Bronchial epithelial cell (primary cell): Measurements from ENCODE around the gene IZUMO4. TPM values are rescaled to one million over a fixed set of nuclear protein-coding genes. Genes with fewer than 3 reads are reported as not detected.

Experiments
- DNase-seq: peaks from one replicate; pipeline ENCODE4 v3.0.0-alpha.2; 2010; ENCODE audit warnings: low read depth
- FAIRE-seq: peaks from 2 replicates; lab custom pipeline; 2011; peaks lifted over from hg19 to GRCh38; lab: Jason Lieb, UNC
- H3K27me3 ChIP-seq: 2 replicates; pipeline ENCODE4 v1.5.1; 2011; ENCODE audit warnings: low read length; ENCODE audit not compliant: control insufficient read depth, insufficient read depth
- H3K36me3 ChIP-seq: 2 replicates; pipeline ENCODE4 v1.5.1; 2011; ENCODE audit warnings: low read length; ENCODE audit not compliant: control insufficient read depth, insufficient read depth
- H3K4me3 ChIP-seq: 2 replicates; pipeline ENCODE4 v1.5.1; 2011; ENCODE audit warnings: mild to moderate bottlenecking, low read depth, low read length, control low read depth
- CTCF ChIP-seq: IDR thresholded peaks from 2 replicates; pipeline ENCODE4 v1.5.1; 2011; ENCODE audit warnings: mild to moderate bottlenecking, moderate library complexity, low read length, control low read depth, inconsistent platforms; ENCODE audit not compliant: insufficient read depth, severe bottlenecking
- total RNA-seq: library from RNA; depleted of rRNA; stranded (reverse); fragments of >200 nt; gene quantifications from 2 replicates; pipeline ENCODE4 v1.2.1, GENCODE V29; 2014

Gene IZUMO4
- total RNA-seq, 1 donor from 2014 or later = 3.7 TPM

- peaks cover 31% of the 10 kb centered on the region for H3K36me3 ChIP-seq
- no peak for FAIRE-seq
Measured at GRCh38 chr19:2100719-2101061, 4.0 kb downstream of the IZUMO4 start.

DNA sequence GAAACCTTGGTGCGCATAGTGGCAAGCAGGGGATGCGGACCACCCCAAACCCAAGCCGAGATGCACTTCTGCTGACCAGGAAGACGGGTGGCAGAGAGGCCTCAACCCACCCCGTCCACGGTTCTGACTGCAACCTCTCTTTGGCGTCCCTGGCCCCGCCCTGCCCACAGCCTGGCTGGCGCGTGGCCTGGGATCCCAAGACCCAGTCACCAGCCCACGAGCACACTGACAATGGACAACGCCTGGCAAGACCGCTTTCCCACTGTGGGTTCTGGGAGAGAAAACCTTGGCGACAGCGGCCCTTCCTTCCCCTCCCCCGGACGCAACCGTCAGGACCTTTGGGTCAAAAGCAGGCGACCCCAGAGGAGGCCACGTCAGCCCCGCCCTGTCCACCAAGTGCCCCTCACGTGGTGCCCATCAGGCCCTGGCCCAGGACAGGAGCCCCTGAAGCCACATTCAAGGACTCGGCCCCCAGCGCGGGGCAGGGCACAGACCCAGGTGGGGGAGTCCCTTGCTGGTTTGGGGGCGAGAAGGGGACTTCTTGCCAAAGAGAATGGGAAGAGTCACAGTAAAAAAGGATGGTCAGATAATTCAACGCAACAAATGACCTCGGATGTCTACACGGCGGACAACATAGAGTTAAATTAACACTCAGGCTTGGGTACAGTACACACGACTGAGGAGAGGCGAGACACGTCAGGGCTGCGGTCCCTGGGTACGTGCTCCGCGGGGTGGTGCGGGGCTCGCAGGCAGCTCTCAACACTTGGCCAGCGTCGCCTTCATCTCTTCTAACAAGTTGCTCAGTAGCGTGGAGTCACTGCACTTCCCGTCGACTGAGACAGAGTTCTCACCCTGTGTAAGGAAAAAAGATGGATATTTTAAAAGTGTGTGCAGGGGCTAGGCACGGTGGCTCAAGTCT lies 5.0 kb downstream of the IZUMO4 start:
- Histone ChIP-seq H3K4me3 (no peak overlapping the region), H3K36me3 (peaks cover 38% of the 10 kb centered on the region), H3K27me3 (no peaks in the 10 kb centered on the region)
- DNase-seq = no peak
- FAIRE-seq = no peak
- no peak for TF ChIP-seq CTCF

More at GRCh38 chr19:2100719-2101061, 4.0 kb downstream of the IZUMO4 start:
- H3K27me3 ChIP-seq = no peaks in the 10 kb centered on the region
- no peak for TF ChIP-seq CTCF
- H3K4me3 ChIP-seq = no peak overlapping the region
- no peak for DNase-seq

GRCh38 chr19:2103045-2103707 lies 6.5 kb downstream of the IZUMO4 start:
- Histone ChIP-seq H3K4me3 (no peak overlapping the region), H3K36me3 (peaks cover 41% of the 10 kb centered on the region), H3K27me3 (no peaks in the 10 kb centered on the region)
- DNase-seq = no peak
- FAIRE-seq = no peak
- TF ChIP-seq CTCF = no peak

- TF ChIP-seq CTCF = no peak
- Histone ChIP-seq H3K4me3 (no peak overlapping the region), H3K36me3 (peaks cover 57% of the 10 kb centered on the region), H3K27me3 (no peaks in the 10 kb centered on the region)
- FAIRE-seq = no peak
- no peak for DNase-seq
Measured at GRCh38 chr19:2108251-2109016, 11.7 kb downstream of the IZUMO4 start.

DNA sequence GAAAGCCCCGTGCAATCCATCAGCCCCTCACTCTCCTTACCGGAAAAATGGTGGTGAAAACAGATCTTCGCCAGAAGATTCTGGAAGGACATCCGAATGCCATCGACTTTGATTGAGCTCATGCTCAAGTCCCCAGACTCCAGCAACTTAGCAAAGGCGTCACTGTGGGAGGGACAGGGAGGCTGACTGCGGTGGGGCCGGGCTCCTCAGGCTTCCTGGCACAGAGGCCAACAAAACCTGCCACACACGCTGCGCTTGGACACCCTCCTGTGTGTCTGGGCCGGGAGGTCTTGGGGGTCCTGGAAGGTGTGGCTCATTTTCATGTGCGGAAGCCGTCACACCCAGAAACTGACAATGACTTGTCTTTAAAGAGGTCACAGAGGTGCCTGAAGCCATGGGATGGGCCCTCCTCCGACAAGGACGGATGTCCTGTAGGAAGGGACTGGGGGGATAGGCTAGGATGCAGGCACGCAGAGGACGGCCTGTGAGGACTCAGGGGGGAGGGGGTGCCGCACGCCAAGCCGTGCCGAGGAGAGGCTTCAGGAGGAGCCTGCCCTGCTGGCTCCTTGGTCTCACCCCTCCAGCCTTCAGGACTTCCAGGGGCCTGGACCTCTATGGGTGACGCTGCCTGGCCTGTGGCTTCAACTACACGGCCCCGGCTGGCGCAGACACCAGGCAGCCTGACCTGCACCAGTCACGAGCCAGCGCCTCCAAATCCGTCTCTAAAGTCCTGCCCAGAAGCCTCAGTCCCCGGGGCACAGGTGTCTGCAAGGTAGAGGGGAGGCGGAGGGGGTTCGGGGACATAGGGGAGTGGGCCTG lies 12.5 kb downstream of the IZUMO4 start:
- DNase-seq (no peak), FAIRE-seq (no peak)
- no peak overlapping the region for H3K4me3 ChIP-seq
- no peak for TF ChIP-seq CTCF
- H3K36me3 ChIP-seq = peaks cover 55% of the 10 kb centered on the region
- H3K27me3 ChIP-seq = no peaks in the 10 kb centered on the region
